Memory B cell (primary cell): ENCODE measurements around the gene SPAG9.
"Not testable (repeated sequence)": the region's sequence is repeated elsewhere in the genome, so short reads cannot be mapped to it uniquely, and the experiment has no call there.

Experiments used
- ATAC-seq: fragments of 150-1000 bp; cut with Tn5 transposase; 2 replicates; pipeline ENCODE4 v1.10.0; 2021; ENCODE audit warnings: low read depth, mild to moderate bottlenecking, moderate library complexity
- DNase-seq, 2 donors: peaks; one replicate each; pipeline ENCODE4 v3.0.0; 2022; ENCODE audit warnings: low spot score in 2 of 2
- H3K27ac Mint-ChIP-seq: one replicate; pipeline ENCODE4 v1.8.0; 2022; ENCODE audit warnings: mild to moderate bottlenecking, moderate library complexity, mixed read lengths
- H3K27me3 Mint-ChIP-seq: one replicate; pipeline ENCODE4 v1.8.0; 2022; ENCODE audit warnings: mixed read lengths
- H3K36me3 Mint-ChIP-seq: one replicate; pipeline ENCODE4 v1.8.0; 2022; ENCODE audit warnings: mild to moderate bottlenecking, mixed read lengths
- H3K4me1 Mint-ChIP-seq: one replicate; pipeline ENCODE4 v1.8.0; 2022; ENCODE audit warnings: mixed read lengths
- H3K4me3 Mint-ChIP-seq: one replicate; pipeline ENCODE4 v1.8.0; 2022; ENCODE audit warnings: mild to moderate bottlenecking, moderate library complexity, mixed read lengths
- H3K9me3 Mint-ChIP-seq: one replicate; pipeline ENCODE4 v1.8.0; 2022; ENCODE audit warnings: mixed read lengths

The SPAG9 gene

GRCh38 chr17:51121620-51122472 lies 1.2 kb upstream of the SPAG9 start:
- no peaks in the 10 kb centered on the region for H3K27me3 Mint-ChIP-seq
- H3K4me1 Mint-ChIP-seq = peaks cover 18% of the 10 kb centered on the region
- no peaks in the 10 kb centered on the region for H3K36me3 Mint-ChIP-seq
- DNase-seq (peak in 1 of 2 donors; percentile 19), ATAC-seq (peak; percentile 4)
- H3K27ac Mint-ChIP-seq = peak overlapping the region; percentile 96
- no peaks in the 10 kb centered on the region for H3K9me3 Mint-ChIP-seq
- H3K4me3 Mint-ChIP-seq = peak overlapping the region; percentile 93

- Mint-ChIP-seq H3K9me3 (no peaks in the 10 kb centered on the region), H3K4me1 (peaks cover 21% of the 10 kb centered on the region), H3K27me3 (no peaks in the 10 kb centered on the region), H3K36me3 (no peaks in the 10 kb centered on the region), H3K4me3 (peak overlapping the region; percentile 97), H3K27ac (peak overlapping the region; percentile 96)
- ATAC-seq (peak; percentile 37), DNase-seq (no peak)
Observed at GRCh38 chr17:51120357-51120738, 320 bp downstream of the SPAG9 start.

- Mint-ChIP-seq H3K4me3 (peak overlapping the region; percentile 97), H3K4me1 (peaks cover 21% of the 10 kb centered on the region), H3K27me3 (no peaks in the 10 kb centered on the region), H3K9me3 (no peaks in the 10 kb centered on the region), H3K27ac (peak overlapping the region; percentile 96), H3K36me3 (no peaks in the 10 kb centered on the region)
- DNase-seq (no peak), ATAC-seq (peak; percentile 5)
Observed at GRCh38 chr17:51119415-51120356, 982 bp downstream of the SPAG9 start.

GRCh38 chr17:51118330-51119195 lies 2.1 kb downstream of the SPAG9 start:
- Mint-ChIP-seq H3K4me1 (peaks cover 21% of the 10 kb centered on the region), H3K9me3 (no peaks in the 10 kb centered on the region), H3K4me3 (peak overlapping the region; percentile 34), H3K27ac (no peak overlapping the region), H3K36me3 (no peaks in the 10 kb centered on the region), H3K27me3 (no peaks in the 10 kb centered on the region)
- no peak for DNase-seq
- no peak for ATAC-seq

- no peaks in the 10 kb centered on the region for H3K36me3 Mint-ChIP-seq
- no peaks in the 10 kb centered on the region for H3K27me3 Mint-ChIP-seq
- H3K4me3 Mint-ChIP-seq = no peak overlapping the region
- H3K27ac Mint-ChIP-seq = no peak overlapping the region
- ATAC-seq (no peak), DNase-seq (no peak)
- H3K9me3 Mint-ChIP-seq = no peaks in the 10 kb centered on the region
- peaks cover 11% of the 10 kb centered on the region for H3K4me1 Mint-ChIP-seq
Observed at GRCh38 chr17:51115179-51115578, 5.5 kb downstream of the SPAG9 start.

GRCh38 chr17:51112303-51113222 lies 8.1 kb downstream of the SPAG9 start:
- not testable (repeated sequence) for H3K4me3 Mint-ChIP-seq, ATAC-seq, H3K36me3 Mint-ChIP-seq, DNase-seq, H3K9me3 Mint-ChIP-seq, H3K4me1 Mint-ChIP-seq, H3K27me3 Mint-ChIP-seq, H3K27ac Mint-ChIP-seq

GRCh38 chr17:51107778-51108177 lies 12.9 kb downstream of the SPAG9 start:
- Mint-ChIP-seq H3K9me3 (no peaks in the 10 kb centered on the region), H3K4me1 (peaks cover 10% of the 10 kb centered on the region), H3K4me3 (no peak overlapping the region), H3K27me3 (no peaks in the 10 kb centered on the region), H3K36me3 (peaks cover 7% of the 10 kb centered on the region), H3K27ac (no peak overlapping the region)
- no peak for ATAC-seq
- no peak for DNase-seq

GRCh38 chr17:51103451-51103850 lies 17.2 kb downstream of the SPAG9 start:
- H3K9me3 Mint-ChIP-seq = no peaks in the 10 kb centered on the region
- ATAC-seq (no peak), DNase-seq (no peak)
- H3K36me3 Mint-ChIP-seq = peaks cover 9% of the 10 kb centered on the region
- H3K4me1 Mint-ChIP-seq = peaks cover 11% of the 10 kb centered on the region
- peak overlapping the region; percentile 42 for H3K27ac Mint-ChIP-seq
- H3K27me3 Mint-ChIP-seq = no peaks in the 10 kb centered on the region
- H3K4me3 Mint-ChIP-seq = no peak overlapping the region

- Mint-ChIP-seq H3K9me3 (no peaks in the 10 kb centered on the region), H3K4me3 (no peak overlapping the region), H3K36me3 (peaks cover 9% of the 10 kb centered on the region), H3K27ac (peak overlapping the region; percentile 42), H3K27me3 (no peaks in the 10 kb centered on the region), H3K4me1 (peaks cover 11% of the 10 kb centered on the region)
- no peak for ATAC-seq
- DNase-seq = no peak
Observed at GRCh38 chr17:51103050-51103449, 17.6 kb downstream of the SPAG9 start.

GRCh38 chr17:51097708-51098446 lies 22.8 kb downstream of the SPAG9 start:
- ATAC-seq (no peak), DNase-seq (no peak)
- no peaks in the 10 kb centered on the region for H3K9me3 Mint-ChIP-seq
- no peak overlapping the region for H3K27ac Mint-ChIP-seq
- no peaks in the 10 kb centered on the region for H3K27me3 Mint-ChIP-seq
- H3K4me3 Mint-ChIP-seq = no peak overlapping the region
- peaks cover 5% of the 10 kb centered on the region for H3K36me3 Mint-ChIP-seq
- peaks cover 17% of the 10 kb centered on the region for H3K4me1 Mint-ChIP-seq

- ATAC-seq = no peak
- no peak overlapping the region for H3K4me3 Mint-ChIP-seq
- H3K4me1 Mint-ChIP-seq = peaks cover 22% of the 10 kb centered on the region
- no peak overlapping the region for H3K27ac Mint-ChIP-seq
- no peaks in the 10 kb centered on the region for H3K9me3 Mint-ChIP-seq
- DNase-seq = no peak
- H3K36me3 Mint-ChIP-seq = peaks cover 1% of the 10 kb centered on the region
- no peaks in the 10 kb centered on the region for H3K27me3 Mint-ChIP-seq
Observed at GRCh38 chr17:51091635-51092034, 29.0 kb downstream of the SPAG9 start.

GRCh38 chr17:51088868-51089267 lies 31.8 kb downstream of the SPAG9 start:
- ATAC-seq, H3K27ac Mint-ChIP-seq, H3K36me3 Mint-ChIP-seq, H3K27me3 Mint-ChIP-seq, DNase-seq, H3K9me3 Mint-ChIP-seq, H3K4me3 Mint-ChIP-seq: not testable (repeated sequence)
- peaks cover 15% of the 10 kb centered on the region for H3K4me1 Mint-ChIP-seq
